Endothelial cell of umbilical vein (primary cell): ENCODE measurements around the gene CARMIL1. TPM values are rescaled to one million over a fixed set of nuclear protein-coding genes. Genes with fewer than 3 reads are reported as not detected.

Source experiments
- BruUV-seq: library from RNA; stranded (reverse); fragments of 400-500 nt; replicated peaks from 2 replicates; lab custom pipeline; 2021; lab: Mats Ljungman, UMichigan
- CTCF ChIA-PET: fragments of 300-600, 350-600 bp; sonication (Branson Sonifier 250); formaldehyde crosslinking; loops from one replicate; lab custom pipeline; 2021; ENCODE audit warnings: antibody characterized with exemption, inconsistent platforms; lab: Charles Lee
- POLR2A ChIA-PET: fragments of 300-600, 350-600 bp; sonication (Branson Sonifier 250); formaldehyde crosslinking; loops from one replicate; lab custom pipeline; 2021; ENCODE audit warnings: antibody characterized with exemption, inconsistent platforms; lab: Charles Lee
- DNase-seq: peaks from one replicate; pipeline ENCODE4 v3.0.0-alpha.2; 2011; ENCODE audit warnings: low read depth, low spot score
- FAIRE-seq: peaks from 2 replicates; lab custom pipeline; 2011; peaks lifted over from hg19 to GRCh38; lab: Jason Lieb, UNC
- H2AFZ ChIP-seq: 2 replicates; pipeline ENCODE4 v1.6.0; 2012; ENCODE audit warnings: low read depth, low read length, control low read depth, inconsistent platforms
- H3K27ac ChIP-seq: 2 replicates; pipeline ENCODE4 v1.5.1; 2011; ENCODE audit warnings: low read depth, mild to moderate bottlenecking, control low read depth, low read length, moderate library complexity; ENCODE audit not compliant: insufficient read depth
- H3K27me3 ChIP-seq, 2 experiments: 2 replicates each; pipeline versions ENCODE4 v1.6.0 to v1.6.1; 2011; ENCODE audit warnings: low read length in 2 of 2, mixed read lengths in 1 of 2; ENCODE audit not compliant: control insufficient read depth in 2 of 2, insufficient read depth in 2 of 2
- H3K36me3 ChIP-seq, 2 experiments: 2 replicates in 1 of 2; 3 replicates in 1 of 2; pipeline ENCODE4 v1.5.1; 2011; ENCODE audit warnings: low read length in 2 of 2, mild to moderate bottlenecking in 1 of 2, moderate library complexity in 1 of 2; ENCODE audit not compliant: control insufficient read depth in 2 of 2, insufficient read depth in 2 of 2; ENCODE audit errors: extremely low read depth in 1 of 2
- H3K4me1 ChIP-seq: 3 replicates; pipeline ENCODE4 v1.5.1; 2011; ENCODE audit warnings: mild to moderate bottlenecking, low read length; ENCODE audit not compliant: control insufficient read depth, insufficient read depth; ENCODE audit errors: extremely low read depth
- H3K4me2 ChIP-seq: 2 replicates; pipeline ENCODE4 v1.6.1; 2011; ENCODE audit warnings: low read length, control low read depth, mixed read lengths; ENCODE audit not compliant: insufficient read depth
- H3K4me3 ChIP-seq, 3 experiments: fragments of 200-600 bp in 1 of 3; sonication (generic), shearing (Covaris generic) in 1 of 3; replicated peaks in 1 of 3; 2 replicates each; pipeline ENCODE4 v1.5.1; 2011 to 2016; ENCODE audit warnings: control low read depth in 3 of 3, low read length in 3 of 3, mild to moderate bottlenecking in 2 of 3, inconsistent platforms in 1 of 3, low read depth in 1 of 3, moderate library complexity in 1 of 3; ENCODE audit not compliant: insufficient read depth in 1 of 3
- H3K79me2 ChIP-seq: 2 replicates; pipeline ENCODE4 v1.6.0; 2012; ENCODE audit warnings: low read length, inconsistent platforms; ENCODE audit not compliant: control insufficient read depth, insufficient read depth
- H3K9ac ChIP-seq: replicated peaks from 2 replicates; pipeline ENCODE3; 2011; ENCODE audit warnings: low read length, control low read depth; ENCODE audit not compliant: insufficient read depth; ENCODE audit errors: extremely low read depth
- H3K9me1 ChIP-seq: replicated peaks from 3 replicates; pipeline ENCODE4 v1.6.0; 2011; ENCODE audit warnings: mild to moderate bottlenecking, low read length; ENCODE audit not compliant: control insufficient read depth, insufficient read depth; ENCODE audit errors: extremely low read depth
- H3K9me3 ChIP-seq: replicated peaks from 2 replicates; pipeline ENCODE4 v1.5.1; 2012; ENCODE audit warnings: low read length, inconsistent platforms; ENCODE audit not compliant: control insufficient read depth, insufficient read depth
- H4K20me1 ChIP-seq: replicated peaks from 2 replicates; pipeline ENCODE3; 2011; ENCODE audit warnings: mild to moderate bottlenecking, low read length; ENCODE audit not compliant: control insufficient read depth, insufficient read depth; ENCODE audit errors: extremely low read depth
- CTCF ChIP-seq, 2 donors: IDR thresholded peaks; 1 replicate in 1 of 2; 2 replicates in 1 of 2; pipeline ENCODE4 v1.5.1; 2011; ENCODE audit warnings: low read length in 2 of 2, mild to moderate bottlenecking in 2 of 2, moderate library complexity in 2 of 2, control low read depth in 1 of 2, inconsistent platforms in 1 of 2, low read depth in 1 of 2; ENCODE audit not compliant: insufficient read depth in 1 of 2; ENCODE audit errors: extremely low read depth in 1 of 2
- EZH2 ChIP-seq: IDR thresholded peaks from 2 replicates; pipeline ENCODE4 v1.6.1; 2012; ENCODE audit warnings: borderline replicate concordance, low read depth, mild to moderate bottlenecking, moderate library complexity, low read length, inconsistent platforms; ENCODE audit not compliant: severe bottlenecking
- FOS ChIP-seq: IDR thresholded peaks from 2 replicates; pipeline ENCODE4 v1.6.1; 2011; ENCODE audit warnings: mild to moderate bottlenecking, low read length, moderate library complexity, borderline replicate concordance; ENCODE audit not compliant: insufficient read depth
- GATA2 ChIP-seq: IDR thresholded peaks from 2 replicates; pipeline ENCODE4 v1.7.0; 2011; ENCODE audit warnings: low read depth, mild to moderate bottlenecking, moderate library complexity, mixed read lengths, low read length; ENCODE audit not compliant: insufficient read length, insufficient read depth
- JUN ChIP-seq: IDR thresholded peaks from 2 replicates; pipeline ENCODE4 v1.6.1; 2011; ENCODE audit warnings: borderline replicate concordance, low read depth; ENCODE audit not compliant: insufficient read length, insufficient read depth
- MAX ChIP-seq: IDR thresholded peaks from 2 replicates; pipeline ENCODE4 v1.6.1; 2011; ENCODE audit not compliant: insufficient read depth, insufficient read length
- MYC ChIP-seq: IDR thresholded peaks from one replicate; pipeline ENCODE4 v1.6.1; 2011; ENCODE audit warnings: mild to moderate bottlenecking, low read depth, low read length
- POLR2A ChIP-seq: IDR thresholded peaks from 2 replicates; pipeline ENCODE4 v1.6.1; 2012; ENCODE audit warnings: low read depth, mild to moderate bottlenecking, control low read depth, low read length
- POLR2AphosphoS5 ChIP-seq: IDR thresholded peaks from 2 replicates; pipeline ENCODE4 v1.6.1; 2012; ENCODE audit warnings: low read depth, mild to moderate bottlenecking, control low read depth, low read length, moderate library complexity; ENCODE audit not compliant: insufficient read depth
- dilution Hi-C: fragments of 300-500 bp; cut with MboI; formaldehyde crosslinking; loops from one replicate; pipeline ENCODE4 v1.15.0; 2019; ENCODE audit warnings: low sequenced_read_pairs; ENCODE audit not compliant: extremely low pct_ligation_motif_present
- intact Hi-C: fragments of 100-400 bp; cut with micrococcal nuclease; formaldehyde crosslinking; loops from one replicate; pipeline ENCODE4 v1.10.0; 2022
- polyA plus RNA-seq, 4 experiments: library from polyadenylated mRNA; depleted of rRNA in 3 of 4; stranded (reverse) in 3 of 4; unstranded in 1 of 4; fragments of >200 nt; gene quantifications; 2 replicates each; pipeline versions ENCODE4 v1.2.1 to v1.2.3, GENCODE V29; 2011 to 2012; ENCODE audit warnings: missing spikeins in 1 of 4
- total RNA-seq: library from RNA; stranded (reverse); gene quantifications from 2 replicates; pipeline ENCODE4 v1.2.3, GENCODE V29; 2021

Gene CARMIL1
- total and polyA plus RNA-seq, 2 donors (not counting 3 experiments of a cell fraction or from before 2014, with no cell fraction given) = 1.3 to 8.7 TPM

- no peaks in the 10 kb centered on the region for H3K9me3 ChIP-seq
- H3K9me1 ChIP-seq = no peaks in the 10 kb centered on the region
- H3K4me3 ChIP-seq = no peak overlapping the region
- no peak overlapping the region for H3K27ac ChIP-seq
- H3K4me1 ChIP-seq = no peaks in the 10 kb centered on the region
- FAIRE-seq (no peak), DNase-seq (no peak)
- TF ChIP-seq GATA2 = no peak
- TF ChIP-seq POLR2A = no peak
- no peak for TF ChIP-seq FOS
- no peak for TF ChIP-seq MYC
- TF ChIP-seq POLR2AphosphoS5 = no peak
- TF ChIP-seq EZH2 = no peak
- no peak for TF ChIP-seq JUN
- TF ChIP-seq MAX = no peak
- TF ChIP-seq CTCF (IDR thresholded peaks at IDR 0.05; ENCODE audit: extremely low read depth in 1 of 2, insufficient read depth in 1 of 2, low read depth in 1 of 2, low read length in 2 of 2) = no peak
- H3K79me2 ChIP-seq = no peaks in the 10 kb centered on the region
- H3K9ac ChIP-seq = no peak overlapping the region
- H3K4me2 ChIP-seq = no peak overlapping the region
- POLR2A ChIA-PET = no interaction called here
- H4K20me1 ChIP-seq = no peaks in the 10 kb centered on the region
- intact Hi-C loops (no loop called here), dilution Hi-C loops (no loop called here)
- no peaks in the 10 kb centered on the region for H3K36me3 ChIP-seq
- H2AFZ ChIP-seq = no peak overlapping the region
- no TSS peak for BruUV-seq
- H3K27me3 ChIP-seq = peaks cover 0 to 3% of the 10 kb centered on the region in 2 experiments
- CTCF ChIA-PET = interaction anchor here (1.3 to 2.3 kb wide), 5 partner anchors 15 to 305 kb away, joined by 4 to 14 read pairs (median 5); no protein-coding TSS in a partner anchor
These were observed 28.3 kb upstream of the CARMIL1 start for GRCh38 chr6:25250878-25251277.
